Skin of body (tissue), 2 donors: Measurements from ENCODE around the gene LSR. TPM values are rescaled to one million over a fixed set of nuclear protein-coding genes. Genes with fewer than 3 reads are reported as not detected.
A peak's percentile ranks its signal among the peaks of the same experiment; 100 is the strongest.
"Not testable (repeated sequence)": the region's sequence is repeated elsewhere in the genome, so short reads cannot be mapped to it uniquely, and the experiment has no call there.

Source experiments
- DNase-seq: peaks from one replicate; lab custom pipeline; 2025; lab: John Stamatoyannopoulos, UW
- total RNA-seq: library from RNA; depleted of rRNA; stranded (reverse); fragments of >200 nt; gene quantifications from one replicate; pipeline ENCODE4 v1.2.3, GENCODE V29; 2014

LSR gene
- total RNA-seq, 1 donor from 2014 or later = 10.5 TPM

- DNase-seq = no peak
Measured at GRCh38 chr19:35216833-35217648, 31.8 kb upstream of the LSR start.

- no peak for DNase-seq
Measured at GRCh38 chr19:35217649-35217990, 31.2 kb upstream of the LSR start.

DNA sequence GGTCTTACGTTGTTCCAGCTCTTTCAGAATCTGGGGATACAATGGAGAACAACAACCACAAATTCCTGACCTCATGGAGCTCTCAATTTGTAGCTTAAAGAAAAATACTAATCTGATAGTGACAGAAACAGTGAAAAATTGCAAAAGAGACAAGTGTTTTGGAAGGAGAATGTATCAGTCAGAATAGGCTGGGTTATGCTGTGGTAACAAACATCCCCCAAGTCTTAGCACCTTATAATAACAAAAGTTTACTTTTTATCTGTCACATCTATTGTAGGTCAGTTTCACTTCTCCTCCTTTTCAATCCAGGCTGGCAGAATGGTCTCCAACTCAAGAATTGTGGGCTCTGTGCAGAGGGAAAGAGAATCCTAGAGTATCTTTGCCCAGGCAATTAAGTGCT lies 29.8 kb upstream of the LSR start:
- no peak for DNase-seq

DNA sequence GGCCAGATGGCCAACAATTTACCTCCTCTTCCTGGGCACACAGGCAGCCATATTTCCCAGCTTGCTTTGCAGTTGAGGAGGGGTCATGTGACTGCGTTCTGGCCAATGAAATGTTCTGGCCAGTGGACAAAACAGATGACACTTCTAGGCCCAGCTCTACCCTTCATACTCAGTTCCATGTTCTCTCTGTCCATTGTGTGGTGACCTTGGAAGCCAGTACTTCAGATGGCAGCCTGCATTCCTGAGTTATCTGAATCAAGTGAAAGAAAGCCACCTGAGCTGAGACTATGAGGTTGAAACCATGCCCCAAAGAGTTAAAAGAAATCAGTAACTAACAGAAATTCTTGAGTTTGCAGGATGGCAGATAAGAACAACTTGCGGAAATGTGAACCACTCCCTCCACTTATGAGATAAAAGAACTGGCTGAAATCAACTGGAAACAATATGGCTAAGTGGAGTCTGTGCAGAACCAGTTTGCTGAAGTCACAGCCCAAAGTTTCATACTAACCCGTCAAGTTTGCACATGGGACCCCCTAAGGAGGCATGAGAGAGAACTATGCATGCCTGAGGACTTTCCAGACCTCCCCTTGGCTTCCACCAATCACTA lies 28.4 kb upstream of the LSR start:
- DNase-seq = no peak

- not testable (repeated sequence) for DNase-seq
Measured at GRCh38 chr19:35220973-35221590, 27.7 kb upstream of the LSR start.

DNA sequence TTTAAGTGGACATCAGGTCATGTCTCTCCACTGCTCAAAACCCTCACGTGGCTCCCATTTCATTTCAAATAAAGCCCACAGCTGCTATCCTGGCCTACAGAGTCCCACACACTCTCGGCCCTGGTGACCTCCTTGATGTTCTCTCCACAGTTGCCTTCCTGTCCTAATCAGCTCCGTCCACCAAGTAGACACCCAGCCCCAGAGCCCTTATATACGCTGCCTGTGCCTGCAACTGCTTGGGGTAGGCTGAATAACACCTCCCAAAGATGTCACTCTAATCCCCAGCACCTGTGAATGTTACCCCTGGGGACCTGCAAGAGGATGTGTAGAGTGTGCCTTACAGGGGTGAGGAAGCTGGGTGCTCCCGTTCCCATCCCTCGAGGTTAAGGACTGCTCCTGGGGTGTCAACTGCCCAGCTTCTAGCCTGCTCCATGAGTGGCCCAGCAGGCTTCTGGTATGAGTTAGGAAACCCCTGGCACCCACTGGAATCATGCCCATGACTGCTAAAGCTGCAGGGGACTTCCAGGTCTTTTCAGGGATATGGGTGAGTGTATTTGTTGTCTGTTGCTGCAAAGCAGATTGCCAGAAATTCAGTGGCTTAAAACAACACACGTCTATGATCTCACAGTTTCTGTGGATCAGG lies 26.3 kb upstream of the LSR start:
- DNase-seq = no peak

- no peak for DNase-seq
Measured at GRCh38 chr19:35223084-35223790, 25.6 kb upstream of the LSR start.

- DNase-seq = peak; percentile 62
Measured at GRCh38 chr19:35223862-35224505, 24.8 kb upstream of the LSR start.

GRCh38 chr19:35224681-35225571 lies 23.9 kb upstream of the LSR start:
- DNase-seq = no peak

- DNase-seq = no peak
Measured at GRCh38 chr19:35225951-35226350, 22.9 kb upstream of the LSR start.

- no peak for DNase-seq
Measured at GRCh38 chr19:35226748-35227147, 22.1 kb upstream of the LSR start.

DNA sequence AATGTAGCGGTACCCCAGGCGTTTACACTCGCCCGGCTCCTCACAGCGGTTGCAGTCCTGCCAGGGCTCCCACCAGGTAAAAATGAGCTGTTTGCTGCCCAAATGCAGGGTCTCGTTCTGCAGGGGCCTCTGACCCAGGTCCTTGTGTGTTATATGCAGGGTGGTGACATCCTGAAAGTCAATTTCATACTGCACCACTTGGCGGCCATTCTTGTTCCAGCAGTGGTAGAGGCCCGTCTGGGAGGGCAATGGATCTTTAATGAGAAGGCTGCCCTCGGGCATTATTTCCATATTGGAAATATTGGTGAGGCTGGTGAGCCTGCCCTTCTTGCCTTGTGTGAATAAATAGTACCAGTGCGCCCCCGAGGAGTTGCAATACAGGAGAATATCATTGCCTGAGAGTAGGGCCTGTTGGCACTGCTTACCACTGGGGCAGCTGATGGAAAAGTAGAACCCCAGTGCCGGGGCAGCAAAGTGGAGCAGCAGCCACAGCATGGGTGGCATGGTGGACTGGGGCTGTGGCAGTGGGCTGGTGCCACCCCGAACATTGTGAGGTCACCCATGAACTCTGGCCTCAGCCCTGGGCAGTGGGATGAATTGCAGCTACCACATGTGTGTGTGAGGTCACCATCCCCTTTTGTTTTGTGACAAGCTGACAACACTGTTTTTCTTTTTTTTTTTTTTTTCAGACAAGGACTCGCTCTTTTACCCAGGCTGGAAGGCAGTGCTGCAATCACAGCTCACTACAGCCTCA lies 20.4 kb upstream of the LSR start, which contains the start of gene FAM187B:
TSS of gene FAM187B (minus strand) at position 563 of the 754 bp plus-strand sequence. CDS start at position 504, 59 bp downstream.
- DNase-seq = no peak

DNA sequence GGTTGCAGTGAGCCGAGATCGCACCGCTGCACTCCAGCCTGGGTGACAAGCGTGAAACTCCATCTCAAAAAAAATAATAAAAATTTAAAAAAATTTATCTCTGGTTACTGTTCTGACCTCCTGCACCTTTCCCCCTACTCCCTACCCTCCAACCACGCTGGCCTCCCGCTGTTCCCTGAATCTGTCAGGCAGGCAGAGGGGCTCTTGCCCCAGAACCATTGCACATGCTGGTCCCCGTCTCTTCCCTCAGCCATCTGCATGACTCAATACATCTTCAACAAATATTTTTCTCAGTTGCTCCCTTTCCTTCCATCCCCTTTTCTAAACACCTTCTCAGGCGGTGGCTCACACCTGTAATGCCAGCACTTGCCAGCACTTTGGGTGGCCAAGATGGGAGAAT lies 19.2 kb upstream of the LSR start:
- DNase-seq = no peak

DNA sequence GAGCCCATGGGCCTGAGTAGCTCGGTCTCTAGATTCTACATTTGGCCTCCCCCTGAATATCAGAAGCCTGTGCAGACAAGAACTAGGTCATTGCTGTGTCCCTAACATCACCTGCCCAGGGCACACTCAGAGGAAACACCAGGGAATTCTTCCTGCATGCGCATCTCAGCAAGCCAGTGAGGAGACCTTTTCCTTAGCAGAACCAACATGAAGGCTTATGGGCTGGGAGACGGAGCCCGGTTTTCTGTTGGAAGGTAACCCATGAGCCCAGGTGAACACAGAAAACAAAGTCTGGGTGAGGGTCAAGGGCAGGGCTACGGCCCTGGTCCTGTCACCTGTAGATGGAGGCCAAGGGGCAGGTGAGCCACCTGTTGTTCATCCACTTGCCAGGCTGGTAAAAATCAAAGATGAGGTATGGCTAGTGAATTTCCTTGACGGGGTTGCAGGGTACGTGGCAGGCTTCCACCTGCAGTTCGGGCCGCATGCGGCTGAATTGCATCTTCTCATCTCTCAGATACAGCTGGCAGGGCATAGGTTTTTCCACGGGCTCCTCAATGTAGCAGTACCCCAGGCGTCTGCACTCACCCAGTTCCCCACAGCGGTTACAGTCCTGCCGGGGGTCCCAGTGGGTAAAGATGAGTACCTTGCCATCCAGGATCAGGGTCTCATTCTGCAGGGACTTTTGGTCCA lies 16.7 kb upstream of the LSR start:
- DNase-seq = no peak

- no peak for DNase-seq
Measured at GRCh38 chr19:35232912-35233311, 15.9 kb upstream of the LSR start.

DNA sequence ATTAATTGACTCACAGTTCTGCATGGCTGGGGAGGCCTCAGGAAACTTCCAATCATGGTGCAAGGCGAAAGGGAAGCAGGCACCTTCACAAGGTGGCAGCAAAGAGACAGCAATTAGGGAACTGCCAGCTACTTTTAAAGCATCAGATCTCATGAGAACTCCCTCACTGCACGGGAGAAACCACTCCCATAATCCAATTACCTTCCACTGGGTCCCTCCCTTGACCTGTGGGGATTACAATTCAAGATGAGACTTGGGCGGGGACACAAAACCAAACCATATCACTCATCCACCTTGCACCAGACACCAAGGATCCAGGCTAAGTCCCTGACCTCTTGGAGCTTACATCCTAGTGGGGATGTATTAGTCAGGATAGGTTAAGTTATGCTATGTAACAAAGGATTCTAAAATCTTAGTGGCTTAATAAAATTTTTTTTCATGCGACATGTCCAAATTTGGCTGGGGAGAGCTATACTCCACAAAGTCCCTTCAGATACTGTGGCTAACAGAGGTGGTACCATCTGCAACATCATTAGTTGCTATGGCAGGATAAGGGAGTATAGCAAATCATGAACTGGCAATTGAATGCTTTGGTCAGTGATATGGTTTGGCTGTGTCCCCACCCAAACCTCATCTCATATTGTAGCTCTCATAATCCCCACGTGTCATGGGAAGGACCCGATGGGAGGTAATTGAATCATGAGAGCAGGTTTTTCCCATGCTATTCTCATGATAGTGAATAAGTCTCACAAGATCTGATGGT lies 12.0 kb upstream of the LSR start:
- DNase-seq = no peak

GRCh38 chr19:35239597-35239996 lies 9.2 kb upstream of the LSR start:
- not testable (repeated sequence) for DNase-seq

DNA sequence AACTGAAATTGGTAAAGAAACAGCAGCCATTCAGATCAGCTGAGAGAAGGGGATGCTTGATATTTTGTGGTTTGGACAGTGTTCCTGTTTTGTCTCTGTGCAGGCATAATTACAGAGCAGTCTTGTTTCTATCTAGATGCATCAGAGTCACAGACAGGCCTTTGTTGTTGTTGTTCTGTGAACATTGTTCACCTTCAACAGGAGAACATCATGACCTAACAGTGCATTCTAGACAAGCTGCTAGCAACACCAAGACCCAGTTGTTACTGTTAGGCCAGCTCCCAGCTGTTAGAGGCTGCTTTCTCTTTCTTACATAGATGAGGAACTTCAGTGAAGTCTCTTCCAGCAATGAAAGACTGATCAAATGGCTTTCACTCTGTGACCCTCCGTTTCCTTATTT lies 8.5 kb upstream of the LSR start:
- no peak for DNase-seq
